Panc1 (cell line): Measurements from ENCODE around the gene RBM44. TPM values are rescaled to one million over a fixed set of nuclear protein-coding genes. Genes with fewer than 3 reads are reported as not detected.

ENCODE experiments used
- ATAC-seq: fragments of 200-7000 bp; cut with Tn5 transposase; 2 replicates; pipeline ENCODE4 v1.9.1; 2020; ENCODE audit warnings: mild to moderate bottlenecking, moderate library complexity
- BruUV-seq: library from RNA; stranded (reverse); fragments of 400-500 nt; replicated peaks from 2 replicates; lab custom pipeline; 2021; lab: Mats Ljungman, UMichigan
- CTCF ChIA-PET: fragments of 300-600 bp; sonication (Branson Sonifier 250); formaldehyde crosslinking; loops from one replicate; lab custom pipeline; 2022; ENCODE audit warnings: antibody characterized with exemption; lab: Charles Lee
- POLR2A ChIA-PET: fragments of 300-600 bp; sonication (Branson Sonifier 250); formaldehyde crosslinking; loops from one replicate; lab custom pipeline; 2022; ENCODE audit warnings: antibody characterized with exemption; lab: Charles Lee
- DNase-seq: peaks from one replicate; pipeline ENCODE4 v3.0.0-alpha.2; 2010; ENCODE audit warnings: low read depth, low spot score
- H3K27ac ChIP-seq: 2 replicates; pipeline ENCODE4 v1.5.1; 2011; ENCODE audit warnings: mild to moderate bottlenecking, low read length, inconsistent platforms
- H3K27me3 ChIP-seq: fragments of 200-500 bp; sonication (Bioruptor generic); 2 replicates; pipeline ENCODE4 v1.6.0; 2014; ENCODE audit warnings: low read length, inconsistent platforms; ENCODE audit not compliant: control insufficient read depth, insufficient read depth
- H3K36me3 ChIP-seq: fragments of 200-500 bp; sonication (Bioruptor generic); 2 replicates; pipeline ENCODE4 v1.5.1; 2014; ENCODE audit warnings: inconsistent platforms, mild to moderate bottlenecking, low read length, moderate library complexity; ENCODE audit not compliant: control insufficient read depth, insufficient read depth
- H3K4me1 ChIP-seq: 2 replicates; pipeline ENCODE4 v1.5.1; 2011; ENCODE audit warnings: inconsistent platforms, mild to moderate bottlenecking, low read length, moderate library complexity; ENCODE audit not compliant: control insufficient read depth, insufficient read depth
- H3K4me3 ChIP-seq, 2 experiments: 2 replicates each; pipeline ENCODE4 v1.5.1; 2011 to 2012; ENCODE audit warnings: low read depth in 2 of 2, low read length in 2 of 2, mild to moderate bottlenecking in 2 of 2, inconsistent platforms in 1 of 2, moderate library complexity in 1 of 2
- H3K9me3 ChIP-seq: fragments of 200-500 bp; sonication (Bioruptor generic); 2 replicates; pipeline ENCODE4 v1.5.1; 2014; ENCODE audit warnings: low read depth, mild to moderate bottlenecking, inconsistent platforms, low read length, moderate library complexity; ENCODE audit not compliant: control insufficient read depth, insufficient read depth
- POLR2AphosphoS5 ChIP-seq: IDR thresholded peaks from 2 replicates; pipeline ENCODE4 v1.6.1; 2012; ENCODE audit warnings: mild to moderate bottlenecking, low read depth, low read length, moderate library complexity
- SIN3A ChIP-seq: IDR thresholded peaks from 2 replicates; pipeline ENCODE4 v1.6.1; 2012; ENCODE audit warnings: low read depth, mild to moderate bottlenecking, low read length, moderate library complexity, borderline replicate concordance; ENCODE audit not compliant: insufficient read depth
- TCF7L2 ChIP-seq: IDR thresholded peaks from 2 replicates; pipeline ENCODE4 v1.6.1; 2011; ENCODE audit warnings: mild to moderate bottlenecking, low read depth, low read length, inconsistent platforms
- in situ Hi-C: cut with HindIII; loops from 2 replicates; pipeline ENCODE4 v1.10.0; 2016; ENCODE audit warnings: low sequenced_read_pairs, low pct_unique_long_range_greater_than_20kb
- intact Hi-C: fragments of 100-400 bp; cut with micrococcal nuclease; formaldehyde crosslinking; loops from one replicate; pipeline ENCODE4 v1.10.0; 2022; ENCODE audit not compliant: unreplicated experiment
- total RNA-seq: library from RNA; stranded (reverse); gene quantifications from one replicate; pipeline ENCODE4 v1.2.1, GENCODE V29; 2021; ENCODE audit not compliant: unreplicated experiment
- TF ChIP-seq, protein P1 (sequence below), 2 experiments: IDR thresholded peaks; 2 replicates each; pipeline ENCODE4 v1.6.1; 2011 to 2012; ENCODE audit warnings: low read depth in 2 of 2, control low read depth in 1 of 2, low read length in 1 of 2, mild to moderate bottlenecking in 1 of 2, moderate library complexity in 1 of 2; ENCODE audit not compliant: insufficient read depth in 1 of 2
- TF ChIP-seq, protein P2 (sequence below): fragments of 450-650 bp; IDR thresholded peaks from 2 replicates; pipeline ENCODE4 v1.5.1; 2017; ENCODE audit warnings: mild to moderate bottlenecking

Gene RBM44
- total RNA-seq, 1 experiment from 2014 or later: 0.90 TPM

DNA sequence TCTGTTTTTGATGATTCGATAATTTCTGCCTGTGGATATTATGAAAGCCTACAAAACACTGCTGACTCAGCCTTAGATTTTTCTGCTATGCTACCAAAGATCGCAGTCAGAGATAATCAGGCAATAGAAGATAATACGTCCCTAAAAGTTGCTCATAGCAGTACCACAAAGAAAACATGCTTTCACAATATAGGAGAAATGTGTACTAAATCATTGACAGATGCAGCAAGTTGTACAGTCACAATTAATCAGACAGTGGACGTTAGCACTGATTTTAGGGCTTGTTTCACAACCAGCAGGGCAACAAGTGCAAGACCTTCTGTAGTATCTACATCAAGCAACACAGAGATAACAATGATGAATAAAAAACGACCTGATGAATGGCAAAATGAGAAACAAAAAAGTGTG, 19.5 kb downstream of the RBM44 start:
- ATAC-seq: no peak
- CTCF ChIA-PET: no interaction called here

DNA sequence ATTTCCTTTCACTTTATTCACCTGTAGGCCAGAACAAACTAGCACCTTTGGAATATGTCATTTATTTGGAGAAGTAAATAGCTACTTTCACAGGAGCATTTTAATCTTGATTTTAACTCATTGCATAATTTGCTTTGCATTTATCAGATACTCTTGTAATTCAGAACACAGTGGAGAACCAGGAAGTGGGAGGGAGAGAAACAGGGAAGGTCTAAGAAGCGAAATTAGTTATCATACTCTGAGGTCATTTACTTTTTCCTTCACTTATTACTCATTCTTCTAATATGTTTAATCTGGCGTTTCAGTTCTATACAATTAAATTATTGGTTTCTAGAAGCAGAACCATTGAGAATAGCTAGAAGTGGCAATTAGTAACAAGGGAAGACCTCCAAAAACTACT, 20.7 kb downstream of the RBM44 start:
- H3K36me3 ChIP-seq: no peaks in the 10 kb centered on the region; the same call in 1 of the 2 replicates
- H3K4me1 ChIP-seq: no peaks in the 10 kb centered on the region
- no peak for DNase-seq
- no peaks in the 10 kb centered on the region for H3K9me3 ChIP-seq
- no TSS peak for BruUV-seq
- no peak overlapping the region for H3K4me3 ChIP-seq
- TF ChIP-seq SIN3A (no peak), TCF7L2 (no peak), POLR2AphosphoS5 (no peak)
- TF ChIP-seq, protein P1, sequence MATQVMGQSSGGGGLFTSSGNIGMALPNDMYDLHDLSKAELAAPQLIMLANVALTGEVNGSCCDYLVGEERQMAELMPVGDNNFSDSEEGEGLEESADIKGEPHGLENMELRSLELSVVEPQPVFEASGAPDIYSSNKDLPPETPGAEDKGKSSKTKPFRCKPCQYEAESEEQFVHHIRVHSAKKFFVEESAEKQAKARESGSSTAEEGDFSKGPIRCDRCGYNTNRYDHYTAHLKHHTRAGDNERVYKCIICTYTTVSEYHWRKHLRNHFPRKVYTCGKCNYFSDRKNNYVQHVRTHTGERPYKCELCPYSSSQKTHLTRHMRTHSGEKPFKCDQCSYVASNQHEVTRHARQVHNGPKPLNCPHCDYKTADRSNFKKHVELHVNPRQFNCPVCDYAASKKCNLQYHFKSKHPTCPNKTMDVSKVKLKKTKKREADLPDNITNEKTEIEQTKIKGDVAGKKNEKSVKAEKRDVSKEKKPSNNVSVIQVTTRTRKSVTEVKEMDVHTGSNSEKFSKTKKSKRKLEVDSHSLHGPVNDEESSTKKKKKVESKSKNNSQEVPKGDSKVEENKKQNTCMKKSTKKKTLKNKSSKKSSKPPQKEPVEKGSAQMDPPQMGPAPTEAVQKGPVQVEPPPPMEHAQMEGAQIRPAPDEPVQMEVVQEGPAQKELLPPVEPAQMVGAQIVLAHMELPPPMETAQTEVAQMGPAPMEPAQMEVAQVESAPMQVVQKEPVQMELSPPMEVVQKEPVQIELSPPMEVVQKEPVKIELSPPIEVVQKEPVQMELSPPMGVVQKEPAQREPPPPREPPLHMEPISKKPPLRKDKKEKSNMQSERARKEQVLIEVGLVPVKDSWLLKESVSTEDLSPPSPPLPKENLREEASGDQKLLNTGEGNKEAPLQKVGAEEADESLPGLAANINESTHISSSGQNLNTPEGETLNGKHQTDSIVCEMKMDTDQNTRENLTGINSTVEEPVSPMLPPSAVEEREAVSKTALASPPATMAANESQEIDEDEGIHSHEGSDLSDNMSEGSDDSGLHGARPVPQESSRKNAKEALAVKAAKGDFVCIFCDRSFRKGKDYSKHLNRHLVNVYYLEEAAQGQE (IDR thresholded peaks at IDR 0.05; ENCODE audit: insufficient read depth in 1 of 2, low read depth in 2 of 2, low read length in 1 of 2): no peak
- TF ChIP-seq, protein P2, sequence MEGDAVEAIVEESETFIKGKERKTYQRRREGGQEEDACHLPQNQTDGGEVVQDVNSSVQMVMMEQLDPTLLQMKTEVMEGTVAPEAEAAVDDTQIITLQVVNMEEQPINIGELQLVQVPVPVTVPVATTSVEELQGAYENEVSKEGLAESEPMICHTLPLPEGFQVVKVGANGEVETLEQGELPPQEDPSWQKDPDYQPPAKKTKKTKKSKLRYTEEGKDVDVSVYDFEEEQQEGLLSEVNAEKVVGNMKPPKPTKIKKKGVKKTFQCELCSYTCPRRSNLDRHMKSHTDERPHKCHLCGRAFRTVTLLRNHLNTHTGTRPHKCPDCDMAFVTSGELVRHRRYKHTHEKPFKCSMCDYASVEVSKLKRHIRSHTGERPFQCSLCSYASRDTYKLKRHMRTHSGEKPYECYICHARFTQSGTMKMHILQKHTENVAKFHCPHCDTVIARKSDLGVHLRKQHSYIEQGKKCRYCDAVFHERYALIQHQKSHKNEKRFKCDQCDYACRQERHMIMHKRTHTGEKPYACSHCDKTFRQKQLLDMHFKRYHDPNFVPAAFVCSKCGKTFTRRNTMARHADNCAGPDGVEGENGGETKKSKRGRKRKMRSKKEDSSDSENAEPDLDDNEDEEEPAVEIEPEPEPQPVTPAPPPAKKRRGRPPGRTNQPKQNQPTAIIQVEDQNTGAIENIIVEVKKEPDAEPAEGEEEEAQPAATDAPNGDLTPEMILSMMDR: no peak
- no peaks in the 10 kb centered on the region; the same call in 1 of the 2 replicates for H3K27me3 ChIP-seq
- intact Hi-C loops: no loop called here
- H3K27ac ChIP-seq: no peak overlapping the region
- in situ Hi-C loops: no loop called here
- ChIA-PET CTCF (no interaction called here), POLR2A (no interaction called here)
- ATAC-seq: no peak

More for the DNA sequence above, 19.5 kb downstream of the RBM44 start:
- TF ChIP-seq TCF7L2 (no peak), POLR2AphosphoS5 (no peak), SIN3A (no peak)
- TF ChIP-seq, protein P1 (IDR thresholded peaks at IDR 0.05; ENCODE audit: insufficient read depth in 1 of 2, low read depth in 2 of 2, low read length in 1 of 2): no peak
- TF ChIP-seq, protein P2: no peak
- Histone ChIP-seq H3K9me3 (no peaks in the 10 kb centered on the region), H3K4me1 (no peaks in the 10 kb centered on the region), H3K36me3 (no peaks in the 10 kb centered on the region), H3K27me3 (peaks cover 4% of the 10 kb centered on the region; the same call in 1 of the 2 replicates), H3K4me3 (no peak overlapping the region), H3K27ac (no peak overlapping the region)
- no peak for DNase-seq
- intact Hi-C loops (no loop called here), in situ Hi-C loops (no loop called here)
- no TSS peak for BruUV-seq
- POLR2A ChIA-PET: no interaction called here
